Activated naive CD4-positive, alpha-beta T cell treated with anti-CD3 and anti-CD28 coated beads, Interleukin-2, amount 50 U/mL, for 24 hours (primary cell): Measurements from ENCODE around the gene NDUFB6.

Experiments used
- H3K27ac Mint-ChIP-seq: one replicate; pipeline ENCODE4 v1.8.0; 2021; ENCODE audit warnings: mild to moderate bottlenecking, mixed read lengths
- H3K27me3 Mint-ChIP-seq: one replicate; pipeline ENCODE4 v1.8.0; 2021; ENCODE audit warnings: mixed read lengths
- H3K36me3 Mint-ChIP-seq: one replicate; pipeline ENCODE4 v1.8.0; 2021; ENCODE audit warnings: mixed read lengths
- H3K4me1 Mint-ChIP-seq: one replicate; pipeline ENCODE4 v1.8.0; 2021; ENCODE audit warnings: mixed read lengths
- H3K4me3 Mint-ChIP-seq: one replicate; pipeline ENCODE4 v1.8.0; 2021; ENCODE audit warnings: mild to moderate bottlenecking, mixed read lengths
- H3K9me3 Mint-ChIP-seq: one replicate; pipeline ENCODE4 v1.8.0; 2021; ENCODE audit warnings: mixed read lengths

The NDUFB6 gene

DNA sequence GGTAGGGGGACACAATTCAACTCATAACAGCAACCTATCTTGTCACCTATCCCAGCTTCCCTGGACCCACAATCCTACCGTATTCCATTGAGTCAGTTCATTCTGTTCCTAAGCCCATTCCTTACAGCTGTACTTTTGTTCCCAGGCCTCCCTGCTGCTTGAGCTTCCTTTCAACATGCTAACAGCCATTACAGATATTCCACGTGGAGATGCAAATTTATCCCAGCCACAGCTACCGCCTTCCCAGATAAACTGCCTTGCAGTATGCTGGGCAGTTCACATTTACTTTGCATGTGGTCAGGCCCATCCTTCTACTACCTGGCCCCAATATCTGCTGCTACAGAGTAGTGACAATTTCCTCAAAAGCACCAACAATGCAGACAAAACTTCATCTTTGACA lies 70.0 kb downstream of the NDUFB6 start:
- H3K4me3 Mint-ChIP-seq: no peak overlapping the region
- peaks cover 14% of the 10 kb centered on the region for H3K36me3 Mint-ChIP-seq
- H3K4me1 Mint-ChIP-seq: peaks cover 16% of the 10 kb centered on the region
- no peaks in the 10 kb centered on the region for H3K27me3 Mint-ChIP-seq
- no peaks in the 10 kb centered on the region for H3K9me3 Mint-ChIP-seq
- no peak overlapping the region for H3K27ac Mint-ChIP-seq
